ENCODE data around the gene SART3.

GRCh38 chr12:108527166-108527496 is 33.8 kb downstream of the SART3 start:
- TF ChIP-seq BCLAF1 (IDR thresholded peaks at IDR 0.05) (no peak), GATAD2B (conservative IDR thresholded peaks at IDR 0.05; ENCODE audit: low read depth) (no peak), SRF (IDR thresholded peaks at IDR 0.05; ENCODE audit: low read depth in 2 of 2, low read length in 2 of 2) (no peak), EZH2 (IDR thresholded peaks at IDR 0.05; ENCODE audit: borderline replicate concordance, control insufficient read depth, low read depth, low read length) (no peak), POLR2A (IDR thresholded peaks at IDR 0.05; ENCODE audit: low read depth, low read length) (no peak; the same call in 1 of the 2 replicates), CUX1 (IDR thresholded peaks at IDR 0.05; ENCODE audit: insufficient replicate concordance, low read depth, low read length) (no peak), SMC3 (IDR thresholded peaks at IDR 0.05; ENCODE audit: borderline replicate concordance, low read length) (no peak), ATF2 (IDR thresholded peaks at IDR 0.05; ENCODE audit: low read length) (no peak), CTCF (IDR thresholded peaks at IDR 0.05 in 2 of 3, conservative IDR thresholded peaks at IDR 0.05 in 1 of 3; ENCODE audit: control insufficient read depth in 2 of 3, extremely low read depth in 1 of 3, insufficient read depth in 1 of 3, low read depth in 3 of 3, low read length in 3 of 3) (no peak), NR2C2 (IDR thresholded peaks at IDR 0.05; ENCODE audit: borderline replicate concordance, control insufficient read depth, insufficient read length, low read depth) (no peak), MXI1 (IDR thresholded peaks at IDR 0.05; ENCODE audit: low read depth, low read length) (no peak), EP300 (IDR thresholded peaks at IDR 0.05; ENCODE audit: borderline replicate concordance in 1 of 2, control insufficient read depth in 1 of 2, low read depth in 2 of 2, low read length in 2 of 2) (no peak)

All from GM12878 (cell line).